IPS DF 4.7 (cell line): ENCODE results near the gene TMEM174.
"Not testable (repeated sequence)": the region's sequence is repeated elsewhere in the genome, so short reads cannot be mapped to it uniquely, and the experiment has no call there.

ENCODE experiments used
- DNase-seq: peaks from one replicate; pipeline ENCODE4 v3.0.0-alpha.2; 2013; ENCODE audit warnings: low spot score; ENCODE audit errors: extremely low read depth

Gene TMEM174

DNA sequence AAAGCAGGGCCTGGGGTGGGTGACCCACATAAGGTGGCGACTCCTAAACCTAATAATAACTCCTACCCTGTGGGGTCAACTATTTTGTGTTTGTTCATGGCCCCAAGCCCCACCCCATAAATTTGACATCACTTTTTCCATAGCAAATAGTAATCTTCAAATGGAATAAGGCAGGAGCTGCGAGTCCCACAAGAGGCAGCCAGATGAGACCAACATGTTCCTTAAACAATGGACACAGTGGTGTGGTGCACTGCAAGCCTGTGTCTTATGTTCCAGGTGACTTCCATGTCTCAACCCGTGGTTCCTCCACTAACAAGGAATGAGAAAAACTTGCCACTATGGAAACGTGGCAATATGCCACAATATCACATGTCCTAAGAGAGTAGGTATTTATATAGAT, 20.6 kb downstream of the TMEM174 start:
- no peak for DNase-seq

GRCh38 chr5:73196201-73196600, 23.2 kb downstream of the TMEM174 start:
- DNase-seq: no peak

DNA sequence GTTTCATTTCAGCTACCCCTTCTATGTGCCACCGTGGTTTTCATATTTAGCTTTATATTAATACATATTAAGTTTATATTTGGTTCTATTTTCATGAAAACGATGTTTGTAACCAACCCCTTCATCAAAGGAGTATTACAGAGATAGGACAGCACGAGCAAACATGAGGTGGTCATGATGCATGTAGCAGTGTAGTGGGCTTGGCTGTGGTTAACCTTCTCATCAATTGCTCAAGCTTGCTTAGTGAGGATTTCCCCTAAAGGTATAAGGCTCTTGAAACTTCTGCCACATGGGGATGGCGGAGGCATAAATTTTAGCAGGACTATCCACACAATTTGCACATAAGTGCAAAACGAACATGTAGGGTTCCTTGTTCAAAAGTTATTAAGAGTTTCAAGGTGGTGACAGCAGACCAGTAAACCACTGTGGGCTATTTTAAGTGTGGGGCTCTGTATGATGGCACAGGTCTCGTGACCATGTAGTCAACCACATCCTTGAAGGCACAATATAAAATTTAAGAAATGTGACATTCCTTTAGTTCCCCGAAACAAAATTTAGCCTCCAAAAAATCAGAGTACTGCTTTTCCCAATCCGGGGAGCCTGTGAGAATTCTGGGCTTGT, 24.8 kb downstream of the TMEM174 start:
- no peak for DNase-seq

DNA sequence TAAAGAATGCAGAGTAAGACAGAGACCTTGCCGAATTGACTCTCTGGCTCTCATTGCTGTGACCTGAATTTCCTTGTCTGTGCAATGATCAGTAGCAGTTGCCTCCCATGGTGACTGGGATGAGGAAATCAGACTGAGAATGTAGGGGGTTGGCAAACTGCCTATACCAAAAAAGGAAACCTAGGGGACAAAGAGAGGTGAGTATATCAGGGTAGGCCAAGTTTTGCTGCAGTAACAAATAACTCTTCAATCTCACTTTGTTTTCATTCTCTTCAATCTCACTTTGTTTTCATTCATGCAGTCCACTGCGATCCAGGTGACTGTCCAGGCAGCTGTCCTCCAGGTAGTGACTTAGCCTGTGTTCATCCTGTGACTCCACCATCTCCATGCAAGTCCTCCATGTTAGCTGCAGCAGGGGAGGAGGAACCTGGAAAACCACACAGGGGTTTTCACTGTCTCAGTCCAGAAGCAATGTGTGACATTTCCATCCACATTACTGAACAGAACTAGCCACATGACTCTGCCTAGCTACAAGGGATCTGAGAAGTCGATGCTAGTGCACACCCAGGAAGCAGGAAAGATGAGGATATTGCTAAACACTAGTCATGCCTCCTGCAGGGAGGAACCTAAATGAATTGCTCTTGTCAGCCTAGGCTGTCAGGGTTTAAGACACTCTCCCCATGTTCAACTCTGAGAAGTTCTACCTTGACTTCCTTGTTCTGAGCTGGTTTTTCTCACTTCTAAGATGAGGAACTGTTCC, 26.0 kb downstream of the TMEM174 start:
- DNase-seq: no peak

- no peak for DNase-seq
These were observed 26.7 kb downstream of the TMEM174 start for GRCh38 chr5:73199671-73200070.

- peak; percentile 64 for DNase-seq
These were observed 28.8 kb downstream of the TMEM174 start for GRCh38 chr5:73201547-73202513.

DNA sequence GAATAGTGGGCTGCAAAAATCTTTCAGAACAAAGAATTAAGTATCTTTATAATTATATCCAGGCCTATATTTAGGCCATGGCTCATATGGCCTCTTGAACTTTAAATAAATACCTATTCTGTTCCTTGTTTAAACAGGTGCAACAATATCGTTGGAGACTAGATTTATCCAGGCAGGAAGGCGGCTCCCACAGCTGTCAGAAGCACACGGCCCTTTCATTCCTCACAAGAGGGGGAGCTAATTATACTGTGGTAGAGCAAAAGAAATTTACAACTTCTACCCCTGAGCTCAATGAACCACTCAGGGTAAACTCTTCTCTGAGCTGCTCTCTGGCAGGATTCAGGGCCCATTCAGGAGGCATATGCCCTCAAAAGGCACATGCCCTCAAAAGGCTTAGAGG, 31.3 kb downstream of the TMEM174 start:
- DNase-seq: no peak

DNA sequence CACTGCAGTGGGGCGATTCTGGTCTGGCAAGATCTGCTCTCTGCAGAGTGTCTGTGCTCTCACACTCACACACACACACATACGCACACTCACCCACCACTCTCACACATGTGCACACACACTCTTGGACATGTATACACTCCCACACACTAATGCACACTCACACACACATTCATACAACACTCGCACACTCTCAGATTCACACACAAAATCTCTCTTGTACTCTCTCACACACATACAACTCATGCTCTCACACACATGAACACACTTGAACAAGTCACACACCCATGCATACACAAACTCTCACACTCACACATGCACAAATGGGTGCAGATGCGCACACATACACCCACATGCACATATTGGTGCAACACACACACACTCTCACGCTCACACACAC, 31.7 kb downstream of the TMEM174 start:
- DNase-seq: no peak

DNA sequence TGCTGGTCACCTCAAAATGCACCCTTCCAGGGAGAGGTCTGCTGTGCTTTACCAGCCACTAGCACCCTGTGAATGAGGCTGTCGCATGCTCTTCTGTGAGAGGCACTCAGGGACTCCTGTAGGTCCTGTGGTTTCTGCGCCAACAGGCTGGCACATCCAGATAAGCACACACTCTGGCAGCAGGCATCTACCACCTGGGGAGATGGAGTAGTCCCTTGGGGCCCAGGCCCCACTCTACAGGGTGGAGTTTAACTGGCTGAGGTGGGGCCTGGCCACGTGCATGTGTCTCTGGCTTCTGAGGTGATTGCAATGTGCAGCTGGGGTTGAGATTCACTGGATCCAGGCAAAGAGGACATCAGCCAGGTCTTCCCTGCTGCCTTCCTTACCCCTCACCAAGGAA, 32.3 kb downstream of the TMEM174 start:
- DNase-seq: no peak

DNA sequence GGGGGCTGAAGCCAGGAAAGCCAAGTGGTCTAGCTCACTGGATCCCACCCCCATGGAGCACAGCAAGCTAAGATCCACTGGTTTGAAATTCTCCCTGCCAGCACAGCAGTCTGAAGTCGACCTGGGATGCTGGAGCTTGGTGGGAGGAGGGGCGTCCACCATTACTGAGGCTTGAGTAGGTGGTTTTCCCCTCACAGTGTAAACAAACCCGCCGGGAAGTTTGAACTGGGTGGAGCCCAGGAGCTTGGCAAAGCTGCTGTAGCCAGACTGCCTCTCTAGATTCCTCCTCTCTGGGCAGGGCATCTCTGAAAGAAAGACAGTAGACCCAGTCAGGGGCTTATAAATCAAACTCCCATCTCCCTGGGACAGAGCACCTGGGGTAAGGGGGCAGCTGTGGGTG, 34.2 kb downstream of the TMEM174 start:
- not testable (repeated sequence) for DNase-seq

- not testable (repeated sequence) for DNase-seq
These were observed 36.1 kb downstream of the TMEM174 start for GRCh38 chr5:73209075-73209474.

- DNase-seq: not testable (repeated sequence)
These were observed 39.7 kb downstream of the TMEM174 start for GRCh38 chr5:73212693-73213092.

- no peak for DNase-seq
These were observed 40.6 kb downstream of the TMEM174 start for GRCh38 chr5:73213566-73213998.

GRCh38 chr5:73214306-73214705, 41.3 kb downstream of the TMEM174 start:
- no peak for DNase-seq

- DNase-seq: no peak
These were observed 42.0 kb downstream of the TMEM174 start for GRCh38 chr5:73214996-73215395.

- no peak for DNase-seq
These were observed 42.5 kb downstream of the TMEM174 start for GRCh38 chr5:73215531-73215890.

DNA sequence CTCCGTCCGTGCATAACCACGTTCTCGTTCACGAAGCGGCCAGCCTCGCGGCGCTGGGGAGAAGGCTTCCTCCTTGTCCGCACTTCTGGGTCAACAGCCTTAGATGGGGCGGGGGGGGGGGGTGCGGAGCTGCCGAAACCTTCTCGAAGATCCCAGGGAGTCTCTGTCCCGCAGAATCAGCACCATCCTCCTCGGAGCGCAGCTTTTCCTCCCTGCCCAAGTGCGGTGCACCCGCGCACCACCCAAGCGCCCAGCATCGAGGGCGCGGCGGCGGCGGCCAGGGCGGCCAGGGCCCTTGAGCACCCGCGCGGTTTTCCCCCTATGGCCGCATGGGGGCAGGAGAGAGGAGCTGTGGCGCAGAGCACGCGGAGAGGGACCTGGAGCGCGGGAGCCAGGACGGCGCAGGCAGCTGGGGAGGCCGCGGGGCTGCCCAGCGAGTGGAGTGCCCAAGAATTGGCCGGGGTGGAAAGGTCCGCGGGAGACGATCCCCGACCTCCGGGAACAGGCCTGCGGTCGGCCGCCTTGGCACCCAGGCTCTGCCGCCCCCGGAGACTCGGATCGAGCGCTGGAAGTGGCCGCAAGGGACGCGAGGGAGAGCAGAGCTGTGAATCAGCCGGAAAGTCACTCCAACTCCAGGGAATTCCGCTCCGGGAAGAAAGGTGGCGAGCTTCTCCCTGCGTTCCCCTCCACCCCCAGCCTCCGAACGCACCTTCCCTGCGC, 43.1 kb downstream of the TMEM174 start:
- DNase-seq: no peak

DNA sequence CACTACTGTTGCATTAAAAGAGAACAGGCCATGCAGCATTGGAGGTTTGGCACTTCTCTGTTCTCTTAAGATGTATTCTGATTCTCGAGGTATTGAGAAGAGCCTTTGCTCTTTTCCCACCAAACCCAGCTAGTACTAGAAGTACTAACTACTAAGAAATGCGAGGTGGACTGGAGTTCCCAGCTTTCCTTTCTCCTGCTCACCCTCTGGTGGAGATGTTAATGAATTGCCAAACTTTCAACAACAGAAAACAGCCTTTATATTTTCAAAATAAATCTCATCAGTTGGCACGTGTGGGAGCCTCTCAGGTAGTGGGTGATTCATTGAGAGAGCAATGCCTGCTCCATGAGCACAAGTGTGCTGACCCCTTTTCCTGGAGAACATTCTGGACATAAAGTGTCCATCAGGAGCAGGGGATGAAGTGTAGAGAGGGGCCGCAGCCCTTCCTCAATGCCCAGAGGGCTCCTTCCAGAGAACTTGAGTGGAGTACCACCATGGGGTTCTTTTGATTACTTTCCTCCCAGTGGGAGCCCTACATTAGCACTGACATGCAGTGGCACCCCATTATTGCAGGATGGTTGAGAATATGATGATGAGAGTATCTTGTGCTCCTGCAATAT, 45.7 kb downstream of the TMEM174 start:
- DNase-seq: no peak

DNA sequence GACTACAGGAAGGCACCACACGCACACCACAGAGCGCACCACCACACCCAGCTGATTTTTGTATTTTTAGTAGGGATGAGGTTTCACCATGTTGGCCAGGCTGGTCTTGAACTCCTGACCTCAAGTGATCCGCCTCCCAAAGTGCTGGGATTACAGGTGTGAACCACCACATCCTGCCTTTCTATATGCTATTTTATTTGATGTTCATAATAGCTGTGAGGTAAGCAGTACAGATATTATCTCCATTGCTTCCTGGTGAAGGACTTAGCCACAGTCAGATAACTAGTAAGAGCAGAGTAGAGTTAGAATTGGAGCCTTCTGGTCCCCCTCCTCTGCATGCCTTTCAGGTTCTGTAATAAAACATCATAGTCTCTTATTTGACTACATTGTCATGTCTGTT, 46.3 kb downstream of the TMEM174 start:
- not testable (repeated sequence) for DNase-seq

DNA sequence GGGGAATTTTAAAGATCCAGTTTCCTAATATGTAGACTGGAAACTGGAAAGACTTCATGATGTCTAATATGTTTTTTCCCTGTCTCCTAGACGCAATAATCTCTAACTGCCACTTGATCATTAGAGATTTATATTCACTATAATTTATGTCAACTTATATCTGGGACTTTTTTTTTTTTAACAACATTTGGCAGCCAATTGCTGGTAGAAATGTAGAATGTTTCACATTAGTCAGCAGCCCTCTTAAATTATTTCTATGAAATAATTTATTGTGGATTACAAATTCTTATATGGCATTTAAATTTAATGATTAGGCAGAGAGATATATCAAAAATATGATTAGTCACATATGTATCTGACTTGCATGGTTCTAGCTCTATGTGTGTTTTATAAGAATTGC, 48.2 kb downstream of the TMEM174 start:
- no peak for DNase-seq

DNA sequence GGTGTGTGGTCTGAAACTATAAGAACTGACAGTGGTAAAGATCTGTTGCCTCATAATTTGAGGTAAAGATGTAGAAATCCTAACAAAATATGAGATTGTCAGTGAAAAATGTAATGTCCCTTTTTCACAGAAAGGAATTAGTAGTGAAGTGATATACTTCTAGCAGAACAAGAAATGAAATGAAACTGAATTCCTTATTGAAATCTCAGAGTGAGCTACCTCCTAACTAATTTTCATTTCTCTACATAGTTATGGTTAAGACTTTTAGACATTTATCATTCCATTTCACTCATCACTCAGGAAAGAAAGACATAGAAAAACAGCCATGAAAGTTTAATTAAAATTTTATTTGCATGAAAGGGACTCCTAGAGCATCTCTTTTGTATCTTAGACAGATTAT, 48.7 kb downstream of the TMEM174 start:
- DNase-seq: no peak
